Glomerular visceral epithelial cell (primary cell): Measurements from ENCODE around the gene DNAJB7.
"Not testable (repeated sequence)": the region's sequence is repeated elsewhere in the genome, so short reads cannot be mapped to it uniquely, and the experiment has no call there.

ENCODE experiments used
- DNase-seq: peaks from one replicate; pipeline ENCODE4 v3.0.0-alpha.2; 2016; ENCODE audit errors: extremely low spot score

Gene DNAJB7

DNA sequence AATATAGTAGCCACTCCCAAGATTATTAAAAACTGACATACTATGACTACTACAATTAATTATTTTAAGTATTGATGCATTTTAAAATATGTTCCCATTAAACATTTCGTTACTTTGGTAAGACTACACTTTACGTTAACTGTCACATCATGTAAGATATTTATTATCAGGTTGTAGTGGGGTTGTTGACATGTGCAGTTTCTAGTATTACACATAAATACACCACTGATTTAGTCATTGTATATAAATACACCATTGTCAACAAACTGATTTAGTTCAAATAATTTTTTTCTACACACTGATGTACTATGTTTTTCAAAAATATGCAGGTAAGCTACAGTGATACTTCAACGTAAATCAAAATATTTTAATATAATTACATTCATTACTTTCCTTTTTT is 17.0 kb downstream of the DNAJB7 start:
- no peak for DNase-seq

DNA sequence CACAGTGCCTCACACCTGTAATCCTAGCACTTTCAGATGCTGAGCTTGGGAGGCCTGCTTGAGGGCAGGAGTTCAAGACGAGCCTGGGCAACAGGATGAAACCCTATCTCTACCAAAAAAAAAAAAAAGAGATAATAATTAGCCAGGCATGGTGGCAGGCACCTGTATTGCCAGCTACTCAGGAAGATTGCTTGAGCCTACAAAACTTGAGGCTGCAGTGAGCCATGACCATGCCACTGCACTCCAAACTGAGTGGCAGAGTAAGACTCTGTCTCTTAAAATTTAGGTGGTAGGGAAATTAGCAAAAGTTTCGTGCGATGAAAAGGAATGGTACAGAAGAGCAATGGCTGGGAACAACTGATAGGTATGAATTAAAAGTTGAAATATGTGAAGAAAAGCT is 23.4 kb downstream of the DNAJB7 start:
- DNase-seq, result no peak

GRCh38 chr22:40834619-40835018 is 27.3 kb downstream of the DNAJB7 start:
- no peak for DNase-seq

- DNase-seq, result no peak
Measured at GRCh38 chr22:40829131-40829530, 32.8 kb downstream of the DNAJB7 start.

- DNase-seq, result no peak
Measured at GRCh38 chr22:40826984-40827741, 34.8 kb downstream of the DNAJB7 start.

DNA sequence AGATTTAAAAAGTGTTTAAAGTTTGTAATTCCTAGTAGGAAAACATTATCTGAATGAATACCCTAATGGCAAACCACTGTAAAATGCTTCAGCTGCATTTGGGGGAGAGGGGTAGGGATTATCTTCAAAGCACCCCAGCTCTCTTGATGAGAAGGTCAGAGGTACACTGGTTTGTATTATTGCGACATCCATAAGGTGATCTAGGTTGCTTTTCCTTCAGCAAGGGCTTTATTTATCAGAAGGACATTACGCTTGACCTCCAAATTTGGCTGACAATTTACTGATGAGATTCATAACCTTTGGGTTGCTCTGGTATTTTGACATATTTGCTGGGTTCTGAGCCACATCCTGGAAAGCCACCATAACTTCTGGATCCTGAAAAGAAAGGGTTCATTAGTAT is 35.6 kb downstream of the DNAJB7 start:
- not testable (repeated sequence) for DNase-seq

DNA sequence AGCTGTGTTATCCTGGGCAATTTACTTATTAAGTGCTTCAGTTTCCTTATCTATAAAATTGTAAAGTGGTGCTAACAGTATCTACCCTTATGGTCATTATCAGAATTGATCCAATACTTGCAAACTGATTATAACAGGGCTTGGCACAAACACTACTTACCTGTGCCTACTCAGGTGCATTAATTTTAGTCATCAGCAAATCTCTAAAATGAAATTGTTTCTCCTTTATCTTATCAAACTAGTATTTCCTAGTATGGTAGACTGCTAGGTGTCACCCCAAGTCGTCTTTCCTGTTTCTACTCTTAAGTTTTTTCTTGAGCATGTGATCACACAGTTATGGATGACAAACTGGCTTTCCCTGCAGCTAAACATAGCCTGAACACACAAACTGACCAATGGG is 38.5 kb downstream of the DNAJB7 start:
- DNase-seq, result no peak

- no peak for DNase-seq
Measured at GRCh38 chr22:40819599-40820140, 42.2 kb downstream of the DNAJB7 start.

- peak; percentile 87 for DNase-seq
Measured at GRCh38 chr22:40818747-40819598, 42.9 kb downstream of the DNAJB7 start, which contains the start of gene SLC25A17. Gene SLC25A17 (minus strand): TSS chr22:40819346. CDS start chr22:40819248, 98 bp downstream.

DNA sequence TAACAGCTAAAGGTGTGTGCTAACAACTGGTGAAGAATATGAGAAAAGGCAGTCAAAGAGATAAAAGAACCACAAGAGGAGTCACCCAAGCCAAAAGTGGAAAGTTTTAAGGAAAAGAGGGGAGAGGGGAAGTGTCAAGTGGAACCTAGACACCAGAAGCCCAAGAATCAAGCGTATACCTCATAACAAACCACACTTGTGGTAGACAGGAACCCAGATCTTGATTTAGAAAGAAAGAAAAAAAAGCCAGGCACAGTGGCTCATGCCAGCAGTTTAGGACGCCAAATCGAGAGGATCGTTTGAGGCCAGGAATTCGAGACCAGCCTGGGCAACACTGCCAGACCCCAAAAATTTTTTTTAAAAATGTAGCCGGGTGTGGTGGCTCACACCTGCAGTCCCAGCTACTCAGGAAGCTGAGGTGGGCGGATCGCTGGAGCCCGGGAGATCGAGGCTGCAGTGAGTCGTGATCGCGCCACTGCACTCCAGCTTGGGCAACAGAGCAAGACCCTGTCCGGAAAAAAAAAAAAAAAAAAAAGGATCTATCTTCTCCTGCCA is 43.6 kb downstream of the DNAJB7 start:
- DNase-seq, result no peak

DNA sequence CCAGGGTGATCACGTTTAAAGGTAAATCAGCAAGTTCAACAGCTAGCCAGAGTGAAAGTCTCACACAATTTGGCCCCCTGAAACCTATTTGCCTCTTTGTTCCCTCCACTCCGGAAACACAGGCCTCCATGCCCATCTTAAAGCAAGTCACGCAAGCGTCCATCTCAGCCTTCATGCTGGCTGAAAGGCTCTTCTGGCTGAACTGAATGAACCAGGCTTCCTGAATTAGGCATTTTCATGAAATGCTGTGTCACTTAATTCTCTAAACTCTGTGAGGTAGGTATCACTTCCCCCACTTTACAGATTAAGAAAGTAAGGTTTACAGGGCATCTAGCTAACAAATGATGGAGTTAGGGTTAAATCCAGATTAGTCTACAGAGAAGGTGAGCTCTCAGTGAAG is 44.2 kb downstream of the DNAJB7 start:
- no peak for DNase-seq

DNA sequence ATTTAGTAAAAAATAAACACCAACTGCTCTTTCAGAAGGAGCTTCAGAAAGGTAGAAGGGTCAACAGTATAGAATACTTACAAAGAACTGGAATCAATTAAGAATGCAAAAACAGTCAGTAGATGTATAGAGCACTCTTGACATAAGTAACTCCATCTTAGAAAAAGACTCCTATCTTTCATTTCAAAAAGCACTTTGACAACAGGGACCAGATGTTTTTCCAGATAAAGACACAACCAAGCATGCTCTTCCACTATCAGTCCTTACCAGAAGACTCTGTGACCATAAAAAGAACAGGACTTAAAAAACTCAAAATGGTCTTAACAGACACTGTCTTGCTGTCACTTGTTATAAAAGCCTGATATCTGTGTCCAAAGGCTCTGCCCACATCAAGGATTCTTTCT is 48.0 kb downstream of the DNAJB7 start:
- DNase-seq, result no peak
